HCT116 (cell line): ENCODE data around the gene ARL15. TPM values are rescaled to one million over a fixed set of nuclear protein-coding genes. Genes with fewer than 3 reads are reported as not detected.

Source experiments
- ATAC-seq: fragments of 200-7000 bp; cut with Tn5 transposase; 2 replicates; pipeline ENCODE4 v1.9.1; 2020; ENCODE audit warnings: mild to moderate bottlenecking, moderate library complexity
- BruUV-seq: library from RNA; stranded (reverse); fragments of 400-500 nt; replicated peaks from 2 replicates; lab custom pipeline; 2021; lab: Mats Ljungman, UMichigan
- CTCF ChIA-PET: fragments of 300-600 bp; sonication (Branson Sonifier 250); formaldehyde crosslinking; loops from one replicate; lab custom pipeline; 2021; ENCODE audit warnings: antibody characterized with exemption; lab: Charles Lee
- POLR2A ChIA-PET: fragments of 300-600, 350-600 bp; sonication (Branson Sonifier 250); formaldehyde crosslinking; loops from one replicate; lab custom pipeline; 2021; ENCODE audit warnings: antibody characterized with exemption; lab: Charles Lee
- RAD21 ChIA-PET, 2 experiments: fragments of 300-600 bp; sonication (Branson Sonifier 250); formaldehyde crosslinking; loops; one replicate each; lab custom pipeline; 2023; ENCODE audit warnings: low total read pairs in 2 of 2; ENCODE audit not compliant: uncharacterized antibody in 2 of 2, unreplicated experiment in 2 of 2, low non-redundant PET in 1 of 2; lab: Charles Lee
- DNase-seq: peaks from one replicate; pipeline ENCODE4 v3.0.0-alpha.2; 2010; ENCODE audit warnings: low read depth, low spot score
- H2AFZ ChIP-seq: fragments of 200-600 bp; shearing (Covaris generic), sonication (generic); 2 replicates; pipeline ENCODE4 v1.6.1; 2017; ENCODE audit warnings: low read depth, mixed run types, mixed read lengths, antibody characterized with exemption, low read length; ENCODE audit not compliant: poor library complexity, severe bottlenecking
- H3K27ac ChIP-seq: 2 replicates; pipeline ENCODE4 v1.5.1; 2012; ENCODE audit warnings: low read depth, low read length
- H3K27me3 ChIP-seq: fragments of 200-600 bp; sonication (generic); 2 replicates; pipeline ENCODE4 v1.6.1; 2016; ENCODE audit warnings: mixed run types, low read length, mixed read lengths; ENCODE audit not compliant: insufficient read depth
- H3K36me3 ChIP-seq, 2 experiments: fragments of 200-500 bp in 1 of 2; fragments of 200-600 bp in 1 of 2; sonication (Bioruptor generic) in 1 of 2; sonication (generic) in 1 of 2; 2 replicates each; pipeline versions ENCODE4 v1.5.1 to v1.6.1; 2014 to 2016; ENCODE audit warnings: low read length in 2 of 2, inconsistent platforms in 1 of 2, mixed read lengths in 1 of 2, mixed run types in 1 of 2; ENCODE audit not compliant: insufficient read depth in 2 of 2, control insufficient read depth in 1 of 2
- H3K4me1 ChIP-seq, 2 experiments: fragments of 200-600 bp in 1 of 2; sonication (generic) in 1 of 2; 2 replicates each; pipeline versions ENCODE4 v1.5.1 to v1.6.1; 2012 to 2017; ENCODE audit warnings: low read length in 2 of 2, inconsistent platforms in 1 of 2, mild to moderate bottlenecking in 1 of 2, mixed read lengths in 1 of 2, mixed run types in 1 of 2, moderate library complexity in 1 of 2; ENCODE audit not compliant: insufficient read depth in 2 of 2, control insufficient read depth in 1 of 2
- H3K4me2 ChIP-seq: fragments of 200-600 bp; sonication (generic); 2 replicates; pipeline ENCODE4 v1.6.1; 2017; ENCODE audit warnings: mixed run types, low read length, mixed read lengths
- H3K4me3 ChIP-seq, 2 experiments: fragments of 200-600 bp in 1 of 2; sonication (generic) in 1 of 2; replicated peaks in 1 of 2; 2 replicates each; pipeline ENCODE4 v1.5.1; 2011 to 2016; ENCODE audit warnings: low read length in 2 of 2, control low read depth in 1 of 2, low read depth in 1 of 2, mild to moderate bottlenecking in 1 of 2, mixed read lengths in 1 of 2, mixed run types in 1 of 2
- H3K79me2 ChIP-seq: fragments of 200-600 bp; sonication (generic); 2 replicates; pipeline ENCODE4 v1.6.1; 2017; ENCODE audit warnings: mild to moderate bottlenecking, mixed run types, low read length, moderate library complexity, mixed read lengths; ENCODE audit not compliant: insufficient read depth
- H3K9ac ChIP-seq: fragments of 200-600 bp; sonication (generic); 2 replicates; pipeline ENCODE4 v1.6.1; 2016; ENCODE audit warnings: low read length, mixed read lengths
- H3K9me2 ChIP-seq: fragments of 200-600 bp; sonication (generic), shearing (Covaris generic); 2 replicates; pipeline ENCODE4 v1.6.1; 2017; ENCODE audit warnings: mixed run types, mild to moderate bottlenecking, moderate library complexity; ENCODE audit not compliant: insufficient read depth
- H3K9me3 ChIP-seq, 2 experiments: fragments of 200-500 bp in 1 of 2; fragments of 200-600 bp in 1 of 2; sonication (Bioruptor generic) in 1 of 2; sonication (generic) in 1 of 2; 2 replicates each; pipeline ENCODE4 v1.6.1; 2014 to 2017; ENCODE audit warnings: low read length in 2 of 2, mixed read lengths in 2 of 2, inconsistent platforms in 1 of 2, low read depth in 1 of 2, mild to moderate bottlenecking in 1 of 2, mixed run types in 1 of 2, moderate library complexity in 1 of 2; ENCODE audit not compliant: control insufficient read depth in 1 of 2, insufficient read depth in 1 of 2
- H4K20me1 ChIP-seq: fragments of 200-600 bp; sonication (generic), shearing (Covaris generic); 2 replicates; pipeline ENCODE4 v1.6.1; 2017; ENCODE audit warnings: mixed run types, mild to moderate bottlenecking, moderate library complexity; ENCODE audit not compliant: insufficient read depth
- CBX3 ChIP-seq: IDR thresholded peaks from 2 replicates; pipeline ENCODE4 v1.6.1; 2012; ENCODE audit warnings: low read depth
- ELF1 ChIP-seq: IDR thresholded peaks from 2 replicates; pipeline ENCODE4 v1.6.1; 2012; ENCODE audit warnings: low read depth, borderline replicate concordance
- EZH2 ChIP-seq: fragments of 200-600 bp; sonication (generic); IDR thresholded peaks from 2 replicates; pipeline ENCODE4 v1.6.1; 2017; ENCODE audit warnings: antibody characterized with exemption, mixed run types
- EZH2phosphoT487 ChIP-seq: fragments of 200-600 bp; IDR thresholded peaks from 2 replicates; pipeline ENCODE4 v1.6.1; 2018; ENCODE audit warnings: antibody characterized with exemption, borderline replicate concordance
- FOSL1 ChIP-seq: IDR thresholded peaks from 2 replicates; pipeline ENCODE4 v1.6.1; 2012; ENCODE audit warnings: low read depth
- JUND ChIP-seq: IDR thresholded peaks from 2 replicates; pipeline ENCODE4 v1.6.1; 2012
- POLR2A ChIP-seq: IDR thresholded peaks from 2 replicates; pipeline ENCODE4 v1.7.0; 2011; ENCODE audit warnings: borderline replicate concordance; ENCODE audit not compliant: insufficient read depth, insufficient read length; ENCODE audit errors: extremely low read depth
- POLR2AphosphoS5 ChIP-seq: IDR thresholded peaks from 2 replicates; pipeline ENCODE4 v1.6.1; 2011; ENCODE audit warnings: mild to moderate bottlenecking, low read depth, low read length, moderate library complexity
- RAD21 ChIP-seq: IDR thresholded peaks from 2 replicates; pipeline ENCODE4 v1.6.1; 2012; ENCODE audit warnings: low read depth, mild to moderate bottlenecking
- SIN3A ChIP-seq: IDR thresholded peaks from 2 replicates; pipeline ENCODE4 v1.6.1; 2012; ENCODE audit warnings: low read depth
- SP1 ChIP-seq: IDR thresholded peaks from 2 replicates; pipeline ENCODE4 v1.6.1; 2012; ENCODE audit warnings: low read depth
- SRF ChIP-seq: IDR thresholded peaks from 2 replicates; pipeline ENCODE4 v1.6.1; 2012; ENCODE audit warnings: low read depth
- TCF7L2 ChIP-seq: IDR thresholded peaks from 2 replicates; pipeline ENCODE4 v1.7.0; 2011; ENCODE audit warnings: borderline replicate concordance, inconsistent platforms; ENCODE audit not compliant: insufficient read depth, insufficient read length; ENCODE audit errors: extremely low read depth
- ZFX ChIP-seq: fragments of 450-650 bp; IDR thresholded peaks from 2 replicates; pipeline ENCODE4 v1.6.1; 2017
- ZNF274 ChIP-seq: fragments of 200-500 bp; sonication (Bioruptor generic); IDR thresholded peaks from 2 replicates; pipeline ENCODE4 v1.6.1; 2014; ENCODE audit warnings: mild to moderate bottlenecking, low read depth, low read length, inconsistent platforms
- intact Hi-C: fragments of 100-400 bp; cut with micrococcal nuclease; formaldehyde crosslinking; loops from 2 replicates; pipeline ENCODE4 v1.10.0; 2022
- total RNA-seq: library from RNA; stranded (reverse); gene quantifications from one replicate; pipeline ENCODE4 v1.2.1, GENCODE V29; 2021; ENCODE audit not compliant: unreplicated experiment
- TF ChIP-seq, protein P1 (sequence below): IDR thresholded peaks from 2 replicates; pipeline ENCODE4 v1.6.1; 2012; ENCODE audit warnings: low read depth
- TF ChIP-seq, protein P2 (sequence below): IDR thresholded peaks from 2 replicates; pipeline ENCODE4 v1.6.1; 2012
- TF ChIP-seq, protein P3 (sequence below), 3 experiments: fragments of 200-600 bp in 1 of 3; sonication (generic) in 1 of 3; IDR thresholded peaks in 2 of 3; conservative IDR thresholded peaks in 1 of 3; 2 replicates each; pipeline ENCODE4 v1.5.1; 2012 to 2017; ENCODE audit warnings: low read depth in 2 of 3, low read length in 2 of 3, antibody characterized with exemption in 1 of 3, borderline replicate concordance in 1 of 3, control low read depth in 1 of 3, mild to moderate bottlenecking in 1 of 3, mixed read lengths in 1 of 3, mixed run types in 1 of 3, moderate library complexity in 1 of 3; ENCODE audit not compliant: insufficient read depth in 1 of 3
- TF ChIP-seq, protein P4 (sequence below): IDR thresholded peaks from 2 replicates; pipeline ENCODE4 v1.6.1; 2011; ENCODE audit warnings: mild to moderate bottlenecking, low read length, moderate library complexity; ENCODE audit not compliant: insufficient replicate concordance; ENCODE audit errors: extremely low read depth

Gene ARL15
- total RNA-seq, 1 experiment from 2014 or later: 15.0 TPM

DNA sequence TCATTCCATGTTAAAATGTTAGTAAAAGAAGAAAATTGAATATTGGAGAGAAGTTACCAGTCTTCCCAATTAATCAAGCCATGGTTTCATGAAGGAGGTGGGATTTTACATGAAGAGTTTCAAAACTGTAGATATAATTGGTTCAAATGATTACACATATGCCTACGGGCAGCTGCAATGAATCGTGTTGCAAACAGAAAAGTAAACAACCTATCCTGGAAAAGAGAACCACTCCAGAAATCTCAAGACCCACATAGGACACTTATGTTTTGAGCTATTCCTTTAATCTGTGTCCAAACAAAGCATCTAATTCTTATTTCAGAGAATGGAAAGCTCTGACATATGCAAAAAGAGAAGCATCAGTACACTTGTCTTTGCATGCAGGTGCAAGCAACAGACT, 409.7 kb downstream of the ARL15 start:
- no peak overlapping the region for H3K4me2 ChIP-seq
- no peak overlapping the region for H2AFZ ChIP-seq
- ChIA-PET CTCF (no interaction called here), POLR2A (no interaction called here), RAD21 (no interaction called here)
- no TSS peak for BruUV-seq
- no peak overlapping the region for H3K27ac ChIP-seq
- no peaks in the 10 kb centered on the region for H3K27me3 ChIP-seq
- H3K9ac ChIP-seq: no peak overlapping the region
- H3K9me2 ChIP-seq: no peaks in the 10 kb centered on the region
- intact Hi-C loops: no loop called here
- TF ChIP-seq POLR2A (no peak), POLR2AphosphoS5 (no peak), RAD21 (no peak), ZFX (no peak), SP1 (no peak), EZH2 (no peak), FOSL1 (no peak), ELF1 (no peak), TCF7L2 (no peak), ZNF274 (no peak), JUND (no peak), EZH2phosphoT487 (no peak), CBX3 (no peak), SRF (no peak), SIN3A (no peak)
- TF ChIP-seq, protein P1, sequence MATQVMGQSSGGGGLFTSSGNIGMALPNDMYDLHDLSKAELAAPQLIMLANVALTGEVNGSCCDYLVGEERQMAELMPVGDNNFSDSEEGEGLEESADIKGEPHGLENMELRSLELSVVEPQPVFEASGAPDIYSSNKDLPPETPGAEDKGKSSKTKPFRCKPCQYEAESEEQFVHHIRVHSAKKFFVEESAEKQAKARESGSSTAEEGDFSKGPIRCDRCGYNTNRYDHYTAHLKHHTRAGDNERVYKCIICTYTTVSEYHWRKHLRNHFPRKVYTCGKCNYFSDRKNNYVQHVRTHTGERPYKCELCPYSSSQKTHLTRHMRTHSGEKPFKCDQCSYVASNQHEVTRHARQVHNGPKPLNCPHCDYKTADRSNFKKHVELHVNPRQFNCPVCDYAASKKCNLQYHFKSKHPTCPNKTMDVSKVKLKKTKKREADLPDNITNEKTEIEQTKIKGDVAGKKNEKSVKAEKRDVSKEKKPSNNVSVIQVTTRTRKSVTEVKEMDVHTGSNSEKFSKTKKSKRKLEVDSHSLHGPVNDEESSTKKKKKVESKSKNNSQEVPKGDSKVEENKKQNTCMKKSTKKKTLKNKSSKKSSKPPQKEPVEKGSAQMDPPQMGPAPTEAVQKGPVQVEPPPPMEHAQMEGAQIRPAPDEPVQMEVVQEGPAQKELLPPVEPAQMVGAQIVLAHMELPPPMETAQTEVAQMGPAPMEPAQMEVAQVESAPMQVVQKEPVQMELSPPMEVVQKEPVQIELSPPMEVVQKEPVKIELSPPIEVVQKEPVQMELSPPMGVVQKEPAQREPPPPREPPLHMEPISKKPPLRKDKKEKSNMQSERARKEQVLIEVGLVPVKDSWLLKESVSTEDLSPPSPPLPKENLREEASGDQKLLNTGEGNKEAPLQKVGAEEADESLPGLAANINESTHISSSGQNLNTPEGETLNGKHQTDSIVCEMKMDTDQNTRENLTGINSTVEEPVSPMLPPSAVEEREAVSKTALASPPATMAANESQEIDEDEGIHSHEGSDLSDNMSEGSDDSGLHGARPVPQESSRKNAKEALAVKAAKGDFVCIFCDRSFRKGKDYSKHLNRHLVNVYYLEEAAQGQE: no peak
- TF ChIP-seq, protein P2, sequence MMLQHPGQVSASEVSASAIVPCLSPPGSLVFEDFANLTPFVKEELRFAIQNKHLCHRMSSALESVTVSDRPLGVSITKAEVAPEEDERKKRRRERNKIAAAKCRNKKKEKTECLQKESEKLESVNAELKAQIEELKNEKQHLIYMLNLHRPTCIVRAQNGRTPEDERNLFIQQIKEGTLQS: no peak
- TF ChIP-seq, protein P3, sequence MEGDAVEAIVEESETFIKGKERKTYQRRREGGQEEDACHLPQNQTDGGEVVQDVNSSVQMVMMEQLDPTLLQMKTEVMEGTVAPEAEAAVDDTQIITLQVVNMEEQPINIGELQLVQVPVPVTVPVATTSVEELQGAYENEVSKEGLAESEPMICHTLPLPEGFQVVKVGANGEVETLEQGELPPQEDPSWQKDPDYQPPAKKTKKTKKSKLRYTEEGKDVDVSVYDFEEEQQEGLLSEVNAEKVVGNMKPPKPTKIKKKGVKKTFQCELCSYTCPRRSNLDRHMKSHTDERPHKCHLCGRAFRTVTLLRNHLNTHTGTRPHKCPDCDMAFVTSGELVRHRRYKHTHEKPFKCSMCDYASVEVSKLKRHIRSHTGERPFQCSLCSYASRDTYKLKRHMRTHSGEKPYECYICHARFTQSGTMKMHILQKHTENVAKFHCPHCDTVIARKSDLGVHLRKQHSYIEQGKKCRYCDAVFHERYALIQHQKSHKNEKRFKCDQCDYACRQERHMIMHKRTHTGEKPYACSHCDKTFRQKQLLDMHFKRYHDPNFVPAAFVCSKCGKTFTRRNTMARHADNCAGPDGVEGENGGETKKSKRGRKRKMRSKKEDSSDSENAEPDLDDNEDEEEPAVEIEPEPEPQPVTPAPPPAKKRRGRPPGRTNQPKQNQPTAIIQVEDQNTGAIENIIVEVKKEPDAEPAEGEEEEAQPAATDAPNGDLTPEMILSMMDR (IDR thresholded peaks at IDR 0.05 in 2 of 3, conservative IDR thresholded peaks at IDR 0.05 in 1 of 3; ENCODE audit: borderline replicate concordance in 1 of 3, insufficient read depth in 1 of 3, low read depth in 2 of 3, low read length in 2 of 3): no peak
- TF ChIP-seq, protein P4, sequence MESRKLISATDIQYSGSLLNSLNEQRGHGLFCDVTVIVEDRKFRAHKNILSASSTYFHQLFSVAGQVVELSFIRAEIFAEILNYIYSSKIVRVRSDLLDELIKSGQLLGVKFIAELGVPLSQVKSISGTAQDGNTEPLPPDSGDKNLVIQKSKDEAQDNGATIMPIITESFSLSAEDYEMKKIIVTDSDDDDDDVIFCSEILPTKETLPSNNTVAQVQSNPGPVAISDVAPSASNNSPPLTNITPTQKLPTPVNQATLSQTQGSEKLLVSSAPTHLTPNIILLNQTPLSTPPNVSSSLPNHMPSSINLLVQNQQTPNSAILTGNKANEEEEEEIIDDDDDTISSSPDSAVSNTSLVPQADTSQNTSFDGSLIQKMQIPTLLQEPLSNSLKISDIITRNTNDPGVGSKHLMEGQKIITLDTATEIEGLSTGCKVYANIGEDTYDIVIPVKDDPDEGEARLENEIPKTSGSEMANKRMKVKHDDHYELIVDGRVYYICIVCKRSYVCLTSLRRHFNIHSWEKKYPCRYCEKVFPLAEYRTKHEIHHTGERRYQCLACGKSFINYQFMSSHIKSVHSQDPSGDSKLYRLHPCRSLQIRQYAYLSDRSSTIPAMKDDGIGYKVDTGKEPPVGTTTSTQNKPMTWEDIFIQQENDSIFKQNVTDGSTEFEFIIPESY: no peak
- no peaks in the 10 kb centered on the region for H3K79me2 ChIP-seq
- no peak overlapping the region for H3K4me3 ChIP-seq
- no peaks in the 10 kb centered on the region for H3K4me1 ChIP-seq
- DNase-seq: no peak
- H4K20me1 ChIP-seq: no peaks in the 10 kb centered on the region
- no peaks in the 10 kb centered on the region for H3K9me3 ChIP-seq
- no peak for ATAC-seq
- H3K36me3 ChIP-seq: no peaks in the 10 kb centered on the region
